ENCODE results near the gene SYF2.

The SYF2 gene

DNA sequence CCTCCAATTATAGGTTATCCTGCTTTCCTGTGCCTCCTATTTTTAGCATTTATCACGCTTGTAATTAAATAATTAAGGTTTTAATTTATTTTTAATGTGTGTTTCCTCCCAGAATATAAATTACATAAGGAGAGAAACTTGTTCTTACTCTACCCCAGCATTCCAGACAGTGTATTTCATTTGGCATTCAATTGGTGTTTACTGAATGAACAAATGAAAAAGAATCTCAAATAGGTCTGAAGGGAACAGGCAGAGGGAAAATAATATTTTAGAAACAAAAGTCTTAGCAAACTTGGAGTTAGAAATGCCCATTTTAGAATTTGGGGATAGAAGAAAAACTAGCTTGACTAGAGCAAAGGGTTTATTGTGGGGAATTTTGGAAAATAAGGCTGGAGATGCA is 24.9 kb upstream of the SYF2 start:
- FAIRE-seq (no peak), DNase-seq (ENCODE audit: insufficient read length, low spot score) (no peak)
- TF ChIP-seq, protein P1, sequence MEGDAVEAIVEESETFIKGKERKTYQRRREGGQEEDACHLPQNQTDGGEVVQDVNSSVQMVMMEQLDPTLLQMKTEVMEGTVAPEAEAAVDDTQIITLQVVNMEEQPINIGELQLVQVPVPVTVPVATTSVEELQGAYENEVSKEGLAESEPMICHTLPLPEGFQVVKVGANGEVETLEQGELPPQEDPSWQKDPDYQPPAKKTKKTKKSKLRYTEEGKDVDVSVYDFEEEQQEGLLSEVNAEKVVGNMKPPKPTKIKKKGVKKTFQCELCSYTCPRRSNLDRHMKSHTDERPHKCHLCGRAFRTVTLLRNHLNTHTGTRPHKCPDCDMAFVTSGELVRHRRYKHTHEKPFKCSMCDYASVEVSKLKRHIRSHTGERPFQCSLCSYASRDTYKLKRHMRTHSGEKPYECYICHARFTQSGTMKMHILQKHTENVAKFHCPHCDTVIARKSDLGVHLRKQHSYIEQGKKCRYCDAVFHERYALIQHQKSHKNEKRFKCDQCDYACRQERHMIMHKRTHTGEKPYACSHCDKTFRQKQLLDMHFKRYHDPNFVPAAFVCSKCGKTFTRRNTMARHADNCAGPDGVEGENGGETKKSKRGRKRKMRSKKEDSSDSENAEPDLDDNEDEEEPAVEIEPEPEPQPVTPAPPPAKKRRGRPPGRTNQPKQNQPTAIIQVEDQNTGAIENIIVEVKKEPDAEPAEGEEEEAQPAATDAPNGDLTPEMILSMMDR (IDR thresholded peaks at IDR 0.05; ENCODE audit: insufficient read depth, missing control alignments): no peak

DNA sequence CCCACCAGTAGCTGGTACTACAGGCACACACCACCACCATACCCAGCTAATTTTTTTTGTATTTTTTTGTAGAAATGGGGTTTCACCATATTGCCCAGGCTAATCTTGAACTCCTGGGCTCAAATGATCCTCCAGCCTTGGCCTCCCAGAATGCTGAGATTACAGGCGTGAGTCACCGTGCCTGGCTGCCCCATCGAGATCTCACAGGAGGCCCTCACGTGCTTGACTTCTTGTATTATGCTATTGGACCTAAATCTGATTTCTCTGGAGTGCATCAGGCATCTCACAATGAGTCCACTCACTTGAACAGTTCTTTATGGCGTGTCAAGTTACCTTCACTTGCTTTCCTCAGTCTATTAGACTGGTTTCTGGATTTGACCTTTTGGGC is 24.3 kb upstream of the SYF2 start:
- DNase-seq (ENCODE audit: insufficient read length, low spot score) (no peak), FAIRE-seq (no peak)
- TF ChIP-seq, protein P1 (IDR thresholded peaks at IDR 0.05; ENCODE audit: insufficient read depth, missing control alignments): no peak

DNA sequence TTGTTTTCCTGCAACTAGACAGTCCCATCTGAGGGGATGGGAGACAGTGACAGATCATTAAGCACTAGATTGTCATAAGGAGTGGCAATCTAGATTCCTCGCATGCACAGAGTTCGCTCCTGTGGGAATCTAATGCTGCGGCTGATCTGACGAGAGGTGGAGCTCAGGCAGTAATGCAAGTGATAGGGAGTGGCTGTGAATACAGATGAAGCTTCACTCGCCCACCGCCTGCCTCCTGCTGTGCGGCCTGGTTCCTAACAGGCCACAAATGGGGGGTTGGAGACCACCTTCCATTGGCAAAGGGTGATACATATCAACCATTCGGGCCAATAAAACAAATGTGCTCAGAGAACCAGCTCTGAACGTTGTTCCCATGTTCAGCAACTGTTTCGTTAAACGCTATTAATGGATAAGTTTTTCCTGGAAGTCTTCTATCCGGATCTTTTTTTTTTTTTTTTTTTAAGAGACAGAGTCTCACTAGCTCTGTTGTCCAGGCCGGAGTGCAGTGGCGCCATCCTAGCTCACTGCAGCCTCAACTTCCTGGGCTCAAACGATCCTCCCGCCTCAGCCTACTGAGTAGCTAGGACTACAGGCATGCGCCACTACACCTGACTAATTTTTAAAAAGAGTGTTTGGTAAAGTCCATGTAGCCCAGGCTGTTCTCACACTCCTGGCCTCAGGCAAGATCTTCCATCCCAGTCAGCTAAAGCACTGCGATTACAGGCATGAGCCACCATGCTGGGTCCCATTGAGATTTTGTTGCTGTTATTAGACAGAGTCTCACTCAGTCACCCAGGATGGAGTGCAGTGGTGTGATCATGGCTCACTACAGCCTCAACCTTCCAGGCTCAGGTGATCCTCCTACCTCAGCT is 23.6 kb upstream of the SYF2 start:
- DNase-seq (ENCODE audit: insufficient read length, low spot score) (no peak), FAIRE-seq (no peak)
- TF ChIP-seq, protein P1 (IDR thresholded peaks at IDR 0.05; ENCODE audit: insufficient read depth, missing control alignments): no peak

DNA sequence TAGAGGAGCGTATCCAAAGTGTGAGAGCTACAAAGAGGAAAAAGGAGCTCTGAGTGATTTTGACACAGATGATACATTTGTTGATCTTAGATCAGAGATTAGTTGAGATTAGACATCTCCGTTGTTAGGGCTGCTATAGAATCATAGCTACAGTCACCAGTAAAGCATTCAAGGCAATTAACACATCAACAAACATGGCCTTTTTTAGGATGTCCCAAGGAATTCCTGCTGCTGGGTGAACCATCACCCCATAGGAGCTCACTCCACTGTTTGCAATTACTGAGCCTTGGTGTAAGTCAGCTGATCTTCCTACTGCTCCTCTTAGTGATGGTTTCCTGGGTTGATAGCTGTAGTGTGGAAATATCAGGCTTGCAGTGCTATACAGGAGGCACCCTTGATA is 21.6 kb upstream of the SYF2 start:
- TF ChIP-seq, protein P1 (IDR thresholded peaks at IDR 0.05; ENCODE audit: insufficient read depth, missing control alignments): no peak
- FAIRE-seq: no peak

DNA sequence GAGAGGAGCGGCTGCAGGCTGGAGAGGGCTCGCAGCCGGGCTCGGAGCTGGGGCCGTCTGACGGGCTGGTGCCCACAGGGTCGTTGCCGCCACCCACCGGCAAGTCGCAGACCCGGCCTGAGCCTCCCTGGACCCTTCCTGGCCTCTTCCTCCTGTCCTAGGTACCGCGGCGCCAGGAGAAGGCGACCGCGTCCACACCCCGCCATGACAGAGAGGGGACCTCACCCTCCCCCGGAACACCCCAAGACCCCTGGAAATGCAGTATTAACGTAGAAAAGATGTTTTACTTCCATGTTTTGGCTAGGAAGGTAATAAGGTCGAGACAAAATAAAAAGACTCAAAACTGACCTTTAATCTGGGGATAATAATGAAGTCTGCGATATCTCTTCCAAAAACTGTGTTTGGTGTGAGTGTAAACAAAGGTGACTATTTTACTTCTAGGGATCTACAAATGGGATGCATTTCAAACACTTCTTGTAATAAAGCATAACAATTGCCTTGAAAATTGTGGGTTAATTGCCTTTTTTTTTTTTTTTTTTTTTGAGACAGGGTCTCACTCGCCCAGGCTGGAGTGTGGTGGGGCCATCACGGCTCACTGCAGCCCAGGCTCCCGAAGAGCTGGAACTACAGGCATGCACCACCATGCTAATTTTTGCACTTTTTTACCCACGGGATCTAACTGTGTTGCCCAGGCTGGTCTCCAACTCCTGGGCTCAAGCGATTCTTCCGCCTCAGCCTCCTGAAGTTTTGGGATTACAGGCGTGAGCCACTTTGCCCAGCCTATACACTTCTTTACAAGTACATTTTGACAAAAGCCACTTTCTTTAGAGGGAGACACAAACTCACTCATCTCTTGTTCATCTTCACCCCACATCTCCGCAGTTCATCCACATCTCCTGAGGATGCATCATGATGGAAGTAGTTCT is 15.8 kb upstream of the SYF2 start:
- DNase-seq (ENCODE audit: insufficient read length, low spot score) (peak; percentile 21), FAIRE-seq (no peak)
- TF ChIP-seq, protein P1 (IDR thresholded peaks at IDR 0.05; ENCODE audit: insufficient read depth, missing control alignments): no peak

More for the DNA sequence above, 21.6 kb upstream of the SYF2 start:
- no peak for DNase-seq (ENCODE audit: insufficient read length, low spot score)

DNA sequence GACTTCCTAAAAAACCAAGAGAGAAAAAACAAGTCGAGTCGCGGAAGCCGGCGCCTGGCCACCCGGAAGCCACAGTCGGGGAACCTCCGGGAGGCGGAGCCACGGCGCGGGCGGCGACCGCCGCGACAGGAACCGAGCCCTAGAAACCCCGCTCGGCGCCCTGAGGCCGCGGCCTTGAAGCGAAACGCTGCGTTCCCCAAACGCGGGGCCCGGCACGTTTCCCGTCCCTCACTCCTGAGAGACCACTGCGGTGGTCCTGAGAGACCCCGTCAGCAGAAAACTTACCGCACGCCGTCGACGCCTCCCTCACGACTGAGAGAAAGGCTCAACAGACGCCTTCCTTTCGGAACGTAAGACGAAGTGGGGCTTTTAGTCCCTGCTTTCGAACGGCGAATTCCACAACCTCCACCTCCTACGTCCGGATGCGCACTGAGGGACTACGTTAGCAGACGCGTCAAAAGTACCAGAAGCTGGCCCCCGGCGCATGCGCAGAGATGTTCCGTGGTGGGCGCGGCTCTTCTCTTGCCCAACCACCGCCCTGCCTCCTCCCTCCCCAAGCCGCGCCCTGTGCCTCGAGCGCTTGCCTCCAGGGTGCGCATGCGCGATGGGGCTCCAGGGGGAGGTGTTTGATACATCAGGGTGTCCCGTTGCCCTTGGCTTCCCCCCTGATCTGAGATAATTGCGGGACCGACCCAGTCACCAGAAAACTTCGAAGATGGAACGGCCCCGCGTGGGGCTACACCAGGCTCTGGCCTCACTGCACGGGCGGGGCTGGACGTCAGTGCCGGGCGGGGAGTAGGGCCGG is 14.9 kb upstream of the SYF2 start, which contains the start of gene RSRP1:
Gene RSRP1 (minus strand): TSS at position 431 of the 805 bp plus-strand sequence. CDS start 491 bp downstream, outside the sequence.
- FAIRE-seq (no peak), DNase-seq (ENCODE audit: insufficient read length, low spot score) (peak; percentile 92)
- TF ChIP-seq, protein P1 (IDR thresholded peaks at IDR 0.05; ENCODE audit: insufficient read depth, missing control alignments): no peak

Measured in D721Med (cell line).